GM04504 (cell line): ENCODE data around the gene HSPA1A.

Source experiments
- DNase-seq: peaks from one replicate; pipeline ENCODE4 v3.0.0-alpha.2; 2012; ENCODE audit warnings: low read depth

Gene HSPA1A

DNA sequence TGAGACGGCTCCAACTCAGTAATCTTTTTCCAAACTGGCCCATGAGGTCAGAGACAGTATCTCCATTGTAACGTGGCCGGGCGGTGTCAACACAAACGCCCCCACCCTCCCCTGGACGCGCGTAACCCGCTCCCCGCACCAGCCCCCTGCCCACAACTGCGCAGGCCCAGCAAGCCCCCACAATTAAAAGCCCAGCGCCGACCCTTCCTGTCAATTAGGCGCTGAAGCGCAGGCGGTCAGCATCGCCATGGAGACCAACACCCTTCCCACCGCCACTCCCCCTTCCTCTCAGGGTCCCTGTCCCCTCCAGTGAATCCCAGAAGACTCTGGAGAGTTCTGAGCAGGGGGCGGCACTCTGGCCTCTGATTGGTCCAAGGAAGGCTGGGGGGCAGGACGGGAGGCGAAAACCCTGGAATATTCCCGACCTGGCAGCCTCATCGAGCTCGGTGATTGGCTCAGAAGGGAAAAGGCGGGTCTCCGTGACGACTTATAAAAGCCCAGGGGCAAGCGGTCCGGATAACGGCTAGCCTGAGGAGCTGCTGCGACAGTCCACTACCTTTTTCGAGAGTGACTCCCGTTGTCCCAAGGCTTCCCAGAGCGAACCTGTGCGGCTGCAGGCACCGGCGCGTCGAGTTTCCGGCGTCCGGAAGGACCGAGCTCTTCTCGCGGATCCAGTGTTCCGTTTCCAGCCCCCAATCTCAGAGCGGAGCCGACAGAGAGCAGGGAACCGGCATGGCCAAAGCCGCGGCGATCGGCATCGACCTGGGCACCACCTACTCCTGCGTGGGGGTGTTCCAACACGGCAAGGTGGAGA, at the start of gene HSPA1A, which contains the start of gene HSPA1L:
TSS of gene HSPA1A (plus strand) at position 519 of the 814 bp plus-strand sequence. CDS start at position 733, 214 bp downstream.
TSS of gene HSPA1L (minus strand) at position 259 of the 814 bp plus-strand sequence. CDS start 3,311 bp downstream, outside the sequence.
- peak; percentile 95 for DNase-seq

DNA sequence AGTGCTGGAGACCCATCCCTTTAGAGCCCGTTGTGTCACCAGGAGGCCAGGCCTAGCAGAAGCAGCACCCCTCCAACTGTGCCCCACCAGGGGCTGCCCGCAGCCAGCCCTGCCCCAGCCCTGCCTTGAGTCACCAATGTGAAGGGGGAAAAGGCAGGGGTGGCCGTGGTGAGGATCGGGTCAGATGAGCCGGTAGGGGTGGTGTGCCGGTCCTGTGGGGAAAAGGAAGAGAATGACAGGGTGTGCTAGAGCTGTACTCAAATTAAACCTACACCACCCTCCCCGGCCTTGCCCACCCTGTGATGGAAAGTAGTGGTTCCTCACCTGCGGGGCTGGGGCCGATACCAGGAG, 49.8 kb upstream of the HSPA1A start:
- no peak for DNase-seq

- DNase-seq, result no peak
Observed at GRCh38 chr6:31765910-31766794, 49.2 kb upstream of the HSPA1A start.

DNA sequence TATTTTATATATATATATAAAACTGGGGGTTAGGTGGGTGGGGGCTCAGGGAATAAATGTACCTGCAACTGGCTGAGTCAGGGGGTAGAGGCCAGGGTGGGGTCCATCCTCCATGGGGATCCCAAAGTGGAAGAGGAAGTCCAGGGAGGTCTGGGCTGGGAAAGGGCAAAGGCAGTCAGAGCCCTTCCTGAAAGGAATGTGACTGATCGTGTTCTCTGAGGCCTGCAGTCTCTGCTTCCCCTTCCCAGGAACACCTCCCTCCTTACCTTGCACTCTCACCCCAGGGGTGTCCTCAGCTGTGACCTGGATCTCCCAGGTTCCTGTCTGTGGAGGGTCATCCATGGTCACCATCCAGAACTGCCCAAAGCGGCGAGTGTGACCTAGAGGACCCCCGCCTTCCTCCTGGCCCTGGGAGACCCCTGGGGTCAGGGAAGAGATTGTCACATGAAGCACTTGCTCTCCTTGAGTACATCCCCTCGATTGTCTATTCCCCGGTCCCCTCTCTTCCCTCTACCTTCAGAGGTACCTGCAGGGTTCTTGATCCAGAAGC, 48.2 kb upstream of the HSPA1A start:
- DNase-seq, result no peak

GRCh38 chr6:31768363-31769257, 46.7 kb upstream of the HSPA1A start:
- no peak for DNase-seq

- no peak for DNase-seq
Observed at GRCh38 chr6:31769684-31770371, 45.5 kb upstream of the HSPA1A start.

DNA sequence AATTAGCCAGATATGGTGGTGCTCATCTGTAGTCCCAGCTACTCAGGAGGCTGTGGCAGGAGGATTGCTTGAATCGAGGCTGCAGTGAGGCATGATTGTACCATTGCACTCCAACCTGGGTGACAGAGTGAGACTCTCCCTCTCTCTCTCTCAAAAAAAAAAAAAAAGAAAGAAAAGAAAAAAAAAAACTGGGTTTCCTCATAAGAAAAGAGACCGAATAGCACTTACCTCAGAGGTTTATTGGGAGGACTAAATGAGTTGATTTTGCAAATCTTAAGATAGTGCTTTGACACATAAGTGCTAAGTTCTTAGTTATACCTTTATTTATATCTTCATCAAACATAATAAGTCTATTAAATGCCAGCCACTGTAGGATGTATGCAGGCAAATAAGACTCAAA, 44.5 kb upstream of the HSPA1A start:
- no peak for DNase-seq

- no peak for DNase-seq
Observed at GRCh38 chr6:31771992-31772358, 43.4 kb upstream of the HSPA1A start.

DNA sequence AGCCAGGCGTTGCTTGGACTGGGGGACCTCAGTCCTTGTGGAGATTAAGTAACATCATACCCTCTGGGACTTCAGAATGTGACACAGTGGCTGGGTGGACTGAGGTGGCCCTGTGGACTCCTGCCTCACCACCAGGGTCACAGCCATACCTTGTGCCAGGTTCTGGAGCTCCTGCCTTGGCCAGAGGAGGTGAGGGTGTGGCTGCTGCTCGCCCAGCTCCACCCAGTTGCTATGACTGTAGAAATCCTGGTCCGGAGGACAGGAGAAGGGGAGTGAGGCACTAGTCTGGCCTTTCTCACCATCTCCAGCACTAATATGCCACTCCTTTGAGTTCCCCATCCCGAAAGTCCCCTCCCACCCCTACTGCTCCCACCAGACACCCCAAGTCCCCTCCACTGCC, 40.2 kb upstream of the HSPA1A start:
- no peak for DNase-seq

GRCh38 chr6:31775633-31776484, 39.5 kb upstream of the HSPA1A start:
- DNase-seq, result no peak

GRCh38 chr6:31776485-31776988, 38.8 kb upstream of the HSPA1A start:
- DNase-seq, result no peak

GRCh38 chr6:31776989-31777666, 38.2 kb upstream of the HSPA1A start, which contains the start of gene VWA7:
TSS of gene VWA7 (minus strand) at chr6:31777328. CDS start at chr6:31776779, 549 bp downstream.
- peak; percentile 28 for DNase-seq

DNA sequence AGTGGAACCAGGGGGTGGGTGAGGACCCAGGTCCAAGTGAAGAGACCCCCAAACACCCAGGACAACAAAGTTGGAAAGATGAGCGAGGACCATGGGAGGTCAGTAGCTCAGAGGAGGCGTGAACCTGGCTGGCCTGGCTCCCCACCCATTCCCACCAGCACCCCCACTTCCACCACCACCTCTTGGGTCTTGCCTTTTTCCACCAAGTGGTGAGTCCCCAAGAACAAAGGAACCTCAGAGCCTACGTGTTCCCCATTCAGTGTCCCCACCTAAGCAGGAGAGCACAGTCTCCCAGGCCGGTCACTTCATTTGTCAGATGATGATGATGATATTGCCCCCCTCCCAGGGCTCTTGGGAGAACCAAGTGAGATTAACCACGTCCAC, 37.7 kb upstream of the HSPA1A start:
- DNase-seq, result no peak

- DNase-seq, result no peak
Observed at GRCh38 chr6:31778193-31778592, 37.1 kb upstream of the HSPA1A start.

GRCh38 chr6:31778999-31779885, 36.1 kb upstream of the HSPA1A start:
- DNase-seq, result no peak

GRCh38 chr6:31779908-31780307, 35.4 kb upstream of the HSPA1A start:
- DNase-seq, result no peak

DNA sequence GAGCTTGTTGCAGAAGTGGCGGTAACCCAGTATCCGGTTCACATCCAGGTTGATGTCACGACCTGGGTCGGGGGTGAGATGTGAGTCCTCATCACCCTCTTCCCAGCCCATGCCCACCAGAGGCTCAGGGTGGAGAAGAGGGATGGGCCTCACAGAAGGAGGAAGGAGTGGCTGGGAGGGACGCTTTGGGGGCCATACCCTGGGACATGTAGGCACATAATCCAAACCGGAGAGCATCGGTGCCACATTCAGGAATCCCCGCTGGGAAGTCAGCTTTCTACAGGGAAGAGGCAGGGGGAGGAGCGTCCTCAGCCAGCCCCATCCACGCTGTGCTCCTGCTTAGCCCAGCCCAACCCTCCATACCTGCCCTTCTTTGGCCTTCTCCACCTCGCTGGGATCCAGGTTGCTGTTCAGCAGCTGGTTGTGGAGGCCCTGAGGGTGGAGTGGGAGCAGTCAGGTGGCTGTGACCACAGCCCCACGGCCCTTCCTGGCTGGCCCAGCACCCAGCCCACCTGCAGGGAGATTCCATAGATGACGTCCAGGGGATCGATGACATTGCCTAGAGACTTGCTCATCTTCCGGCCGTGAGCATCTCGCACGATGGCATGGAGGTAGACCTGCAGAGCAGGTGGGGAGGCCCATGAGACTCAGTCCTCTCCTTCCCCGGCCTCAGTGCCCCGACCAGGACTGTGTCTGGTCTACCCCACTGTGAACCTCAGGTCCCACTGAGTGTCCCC, 34.7 kb upstream of the HSPA1A start:
- DNase-seq, result no peak
